ENCODE data around the gene ZCWPW1. TPM values are rescaled to one million over a fixed set of nuclear protein-coding genes. Genes with fewer than 3 reads are reported as not detected.
"Not testable (repeated sequence)": the region's sequence is repeated elsewhere in the genome, so short reads cannot be mapped to it uniquely, and the experiment has no call there.

Gene ZCWPW1
- total RNA-seq, 2 experiments from 2014 or later: 2.7 to 3.0 TPM

GRCh38 chr7:100371561-100372171, 56.8 kb downstream of the ZCWPW1 start:
- no peak overlapping the region for H3K4me3 Mint-ChIP-seq
- no peaks in the 10 kb centered on the region for H3K27me3 Mint-ChIP-seq
- H3K36me3 Mint-ChIP-seq (ENCODE audit: low read depth): peaks cover 5% of the 10 kb centered on the region
- H3K4me1 Mint-ChIP-seq: peaks cover 25% of the 10 kb centered on the region
- CTCF ChIA-PET: no interaction called here
- no peak for DNase-seq
- POLR2A ChIA-PET: interaction anchor here (0.9 kb wide), 1 partner anchor 58 kb away, joined by 3 read pairs; the partner anchor contains the start of gene MEPCE
- no peak overlapping the region for H3K27ac Mint-ChIP-seq
- H3K9me3 Mint-ChIP-seq: no peaks in the 10 kb centered on the region

GRCh38 chr7:100370746-100371145, 57.8 kb downstream of the ZCWPW1 start:
- no peaks in the 10 kb centered on the region for H3K27me3 Mint-ChIP-seq
- no peak for DNase-seq
- H3K4me1 Mint-ChIP-seq: peaks cover 34% of the 10 kb centered on the region
- H3K9me3 Mint-ChIP-seq: no peaks in the 10 kb centered on the region
- peaks cover 8% of the 10 kb centered on the region for H3K36me3 Mint-ChIP-seq (ENCODE audit: low read depth)
- H3K4me3 Mint-ChIP-seq: no peak overlapping the region
- ChIA-PET CTCF (no interaction called here), POLR2A (no interaction called here)
- H3K27ac Mint-ChIP-seq: no peak overlapping the region

- Mint-ChIP-seq H3K4me1 (peaks cover 38% of the 10 kb centered on the region), H3K27ac (no peak overlapping the region)
These were observed 58.2 kb downstream of the ZCWPW1 start for GRCh38 chr7:100370303-100370702.

GRCh38 chr7:100369105-100369504, 59.4 kb downstream of the ZCWPW1 start:
- no peaks in the 10 kb centered on the region for H3K9me3 Mint-ChIP-seq
- DNase-seq: no peak
- peaks cover 19% of the 10 kb centered on the region for H3K36me3 Mint-ChIP-seq (ENCODE audit: low read depth)
- no peak overlapping the region for H3K27ac Mint-ChIP-seq
- no peak overlapping the region for H3K4me3 Mint-ChIP-seq
- H3K27me3 Mint-ChIP-seq: no peaks in the 10 kb centered on the region
- CTCF ChIA-PET: no interaction called here
- POLR2A ChIA-PET: interaction anchor here (1.1 kb wide), 1 partner anchor 32 kb away, joined by 3 read pairs; no protein-coding TSS in a partner anchor
- H3K4me1 Mint-ChIP-seq: peaks cover 38% of the 10 kb centered on the region

More at GRCh38 chr7:100370303-100370702, 58.2 kb downstream of the ZCWPW1 start:
- Mint-ChIP-seq H3K9me3 (no peaks in the 10 kb centered on the region), H3K4me3 (no peak overlapping the region), H3K27me3 (no peaks in the 10 kb centered on the region), H3K36me3 (ENCODE audit: low read depth) (peaks cover 11% of the 10 kb centered on the region)
- CTCF ChIA-PET: no interaction called here
- DNase-seq: no peak
- POLR2A ChIA-PET: no interaction called here

- Mint-ChIP-seq H3K27ac (no peak overlapping the region), H3K9me3 (no peaks in the 10 kb centered on the region), H3K4me3 (no peak overlapping the region), H3K4me1 (peaks cover 40% of the 10 kb centered on the region), H3K36me3 (ENCODE audit: low read depth) (peaks cover 30% of the 10 kb centered on the region), H3K27me3 (no peaks in the 10 kb centered on the region)
- CTCF ChIA-PET: interaction anchor here (0.6 to 0.7 kb wide), 2 partner anchors 12 to 13 kb away, joined by 3 to 4 read pairs; no protein-coding TSS in a partner anchor
- no peak for DNase-seq
- POLR2A ChIA-PET: no interaction called here
These were observed 60.6 kb downstream of the ZCWPW1 start for GRCh38 chr7:100367676-100368613.

GRCh38 chr7:100367251-100367620, 61.3 kb downstream of the ZCWPW1 start:
- ChIA-PET CTCF (interaction anchor here (0.8 kb wide), 1 partner anchor 22 kb away, joined by 4 read pairs; no protein-coding TSS in a partner anchor), POLR2A (no interaction called here)
- Mint-ChIP-seq H3K4me3 (no peak overlapping the region), H3K27me3 (no peaks in the 10 kb centered on the region), H3K36me3 (ENCODE audit: low read depth) (peaks cover 35% of the 10 kb centered on the region), H3K4me1 (peaks cover 37% of the 10 kb centered on the region), H3K9me3 (no peaks in the 10 kb centered on the region), H3K27ac (no peak overlapping the region)
- no peak for DNase-seq

GRCh38 chr7:100366411-100367250, 61.9 kb downstream of the ZCWPW1 start:
- H3K4me3 Mint-ChIP-seq: no peak overlapping the region
- no peak for DNase-seq
- peaks cover 32% of the 10 kb centered on the region for H3K4me1 Mint-ChIP-seq
- CTCF ChIA-PET: interaction anchor here (0.7 to 2.3 kb wide), 4 partner anchors 22 to 148 kb away, joined by 3 to 14 read pairs (median 4); no protein-coding TSS in a partner anchor
- no peaks in the 10 kb centered on the region for H3K27me3 Mint-ChIP-seq
- peaks cover 41% of the 10 kb centered on the region for H3K36me3 Mint-ChIP-seq (ENCODE audit: low read depth)
- H3K27ac Mint-ChIP-seq: peak overlapping the region; percentile 50
- POLR2A ChIA-PET: no interaction called here
- H3K9me3 Mint-ChIP-seq: no peaks in the 10 kb centered on the region

- Mint-ChIP-seq H3K36me3 (ENCODE audit: low read depth) (peaks cover 44% of the 10 kb centered on the region), H3K4me1 (peaks cover 30% of the 10 kb centered on the region), H3K27ac (peak overlapping the region; percentile 50)
- ChIA-PET CTCF (interaction anchor here (0.7 to 2.3 kb wide), 5 partner anchors 42 to 148 kb away, joined by 3 to 14 read pairs (median 4); no protein-coding TSS in a partner anchor), POLR2A (interaction anchor here (1.0 to 1.4 kb wide), 3 partner anchors 10 to 20 kb away, joined by 3 read pairs; no protein-coding TSS in a partner anchor)
- not testable (repeated sequence) for DNase-seq, H3K9me3 Mint-ChIP-seq, H3K27me3 Mint-ChIP-seq, H3K4me3 Mint-ChIP-seq
These were observed 62.5 kb downstream of the ZCWPW1 start for GRCh38 chr7:100365998-100366367.

- Mint-ChIP-seq H3K9me3 (no peaks in the 10 kb centered on the region), H3K4me1 (peaks cover 30% of the 10 kb centered on the region), H3K36me3 (ENCODE audit: low read depth) (peaks cover 56% of the 10 kb centered on the region), H3K27ac (peak overlapping the region; percentile 18), H3K27me3 (no peaks in the 10 kb centered on the region), H3K4me3 (no peak overlapping the region)
- no peak for DNase-seq
- ChIA-PET POLR2A (interaction anchor here (0.8 to 1.4 kb wide), 4 partner anchors 11 to 187 kb away, joined by 3 read pairs; partner anchors contain the start of genes GPC2 and STAG3), CTCF (interaction anchor here (1.5 to 2.3 kb wide), 2 partner anchors 43 to 232 kb away, joined by 4 to 14 read pairs; no protein-coding TSS in a partner anchor)
These were observed 64.0 kb downstream of the ZCWPW1 start for GRCh38 chr7:100364480-100364879.

GRCh38 chr7:100363797-100364196, 64.7 kb downstream of the ZCWPW1 start:
- DNase-seq, CTCF ChIA-PET, H3K27me3 Mint-ChIP-seq, POLR2A ChIA-PET, H3K9me3 Mint-ChIP-seq, H3K27ac Mint-ChIP-seq, H3K4me3 Mint-ChIP-seq: not testable (repeated sequence)
- H3K36me3 Mint-ChIP-seq (ENCODE audit: low read depth): peaks cover 63% of the 10 kb centered on the region
- peaks cover 28% of the 10 kb centered on the region for H3K4me1 Mint-ChIP-seq

- H3K36me3 Mint-ChIP-seq (ENCODE audit: low read depth): peaks cover 66% of the 10 kb centered on the region
- POLR2A ChIA-PET: interaction anchor here (1.3 kb wide), 1 partner anchor 65 kb away, joined by 3 read pairs; the partner anchor contains the start of gene ZCWPW1
These were observed 65.4 kb downstream of the ZCWPW1 start for GRCh38 chr7:100363098-100363497.

GRCh38 chr7:100360135-100360854, 68.2 kb downstream of the ZCWPW1 start:
- Mint-ChIP-seq H3K9me3 (no peaks in the 10 kb centered on the region), H3K4me1 (peaks cover 12% of the 10 kb centered on the region), H3K4me3 (no peak overlapping the region), H3K36me3 (ENCODE audit: low read depth) (peaks cover 67% of the 10 kb centered on the region), H3K27me3 (no peaks in the 10 kb centered on the region), H3K27ac (no peak overlapping the region)
- POLR2A ChIA-PET: interaction anchor here (1.5 to 1.6 kb wide), 2 partner anchors 25 to 42 kb away, joined by 3 to 4 read pairs; no protein-coding TSS in a partner anchor
- no peak for DNase-seq
- CTCF ChIA-PET: interaction anchor here (2.0 kb wide), 1 partner anchor 48 kb away, joined by 6 read pairs; no protein-coding TSS in a partner anchor

More at GRCh38 chr7:100363098-100363497, 65.4 kb downstream of the ZCWPW1 start:
- CTCF ChIA-PET: no interaction called here
- no peaks in the 10 kb centered on the region for H3K27me3 Mint-ChIP-seq
- H3K9me3 Mint-ChIP-seq: no peaks in the 10 kb centered on the region
- peaks cover 28% of the 10 kb centered on the region for H3K4me1 Mint-ChIP-seq
- no peak for DNase-seq
- H3K4me3 Mint-ChIP-seq: no peak overlapping the region
- no peak overlapping the region for H3K27ac Mint-ChIP-seq
